GM12878 (cell line): ENCODE data around the gene APOBEC2. TPM values are rescaled to one million over a fixed set of nuclear protein-coding genes. Genes with fewer than 3 reads are reported as not detected.

ENCODE experiments used
- ATAC-seq: fragments of 200-7000 bp; cut with Tn5 transposase; 3 replicates; pipeline ENCODE4 v1.9.1; 2020; ENCODE audit warnings: mild to moderate bottlenecking, moderate library complexity
- BruUV-seq: library from RNA; stranded (reverse); fragments of 400-500 nt; replicated peaks from 2 replicates; lab custom pipeline; 2021; lab: Mats Ljungman, UMichigan
- CTCF ChIA-PET: fragments of 300-600 bp; sonication (Branson Sonifier 250); formaldehyde crosslinking; extraction: SDS; loops from one replicate; lab custom pipeline; 2021; ENCODE audit warnings: inconsistent platforms; lab: Yijun Ruan, JAX
- POLR2A ChIA-PET: fragments of 350-600 bp; formaldehyde crosslinking; extraction: SDS; loops from one replicate; lab custom pipeline; 2021; ENCODE audit warnings: inconsistent platforms; lab: Charles Lee
- RAD21 ChIA-PET: fragments of 300-600 bp; sonication (Branson Sonifier 250); formaldehyde crosslinking; loops from one replicate; lab custom pipeline; 2023; ENCODE audit warnings: antibody characterized with exemption; ENCODE audit not compliant: unreplicated experiment; lab: Charles Lee
- SMC1A ChIA-PET: fragments of 300-600 bp; sonication (Branson Sonifier 250); formaldehyde crosslinking; loops from one replicate; lab custom pipeline; 2023; ENCODE audit not compliant: unreplicated experiment, uncharacterized antibody; lab: Charles Lee
- DNase-seq: peaks from one replicate; pipeline ENCODE4 v3.0.0-alpha.2; 2011; ENCODE audit warnings: low read depth, low spot score
- FAIRE-seq: peaks from 3 replicates; lab custom pipeline; 2011; peaks lifted over from hg19 to GRCh38; lab: Jason Lieb, UNC
- H2AFZ ChIP-seq: 2 replicates; pipeline ENCODE4 v1.6.0; 2011; ENCODE audit warnings: low read depth, low read length, control low read depth; ENCODE audit not compliant: control insufficient read depth
- H3K27ac ChIP-seq: 2 replicates; pipeline ENCODE4 v1.5.1; 2011; ENCODE audit warnings: control low read depth; ENCODE audit not compliant: control insufficient read depth, insufficient read depth
- H3K27me3 ChIP-seq, 2 experiments: replicated peaks in 1 of 2; 2 replicates each; pipeline versions ENCODE4 v1.6.0 to v1.6.1; 2011; ENCODE audit warnings: low read length in 1 of 2; ENCODE audit not compliant: control insufficient read depth in 2 of 2, insufficient read depth in 2 of 2
- H3K36me3 ChIP-seq, 2 experiments: 2 replicates each; pipeline ENCODE4 v1.5.1; 2011; ENCODE audit warnings: low read length in 1 of 2; ENCODE audit not compliant: control insufficient read depth in 2 of 2, insufficient read depth in 2 of 2
- H3K4me1 ChIP-seq: 2 replicates; pipeline ENCODE4 v1.6.1; 2011; ENCODE audit warnings: mild to moderate bottlenecking, low read length, moderate library complexity, mixed read lengths; ENCODE audit not compliant: control insufficient read depth, insufficient read depth
- H3K4me2 ChIP-seq: 2 replicates; pipeline ENCODE4 v1.6.0; 2011; ENCODE audit warnings: control low read depth; ENCODE audit not compliant: control insufficient read depth, insufficient read depth
- H3K4me3 ChIP-seq: fragments of 200-600 bp; sonication (generic); 2 replicates; pipeline ENCODE4 v1.5.1; 2016
- H3K79me2 ChIP-seq: 2 replicates; pipeline ENCODE4 v1.6.0; 2011; ENCODE audit warnings: low read length; ENCODE audit not compliant: control insufficient read depth, insufficient read depth
- H3K9ac ChIP-seq: 2 replicates; pipeline ENCODE4 v1.8.0; 2011; ENCODE audit warnings: low read length, control low read depth, mixed read lengths; ENCODE audit not compliant: control insufficient read depth, insufficient read depth
- H3K9me3 ChIP-seq: replicated peaks from 3 replicates; pipeline ENCODE4 v1.5.1; 2011; ENCODE audit warnings: mild to moderate bottlenecking, low read length; ENCODE audit not compliant: control insufficient read depth, insufficient read depth
- H4K20me1 ChIP-seq: 2 replicates; pipeline ENCODE4 v1.6.0; 2011; ENCODE audit not compliant: control insufficient read depth, insufficient read depth
- CHD2 ChIP-seq: IDR thresholded peaks from 2 replicates; pipeline ENCODE4 v1.6.1; 2011; ENCODE audit warnings: low read depth, low read length, improper control_type of control experiment, borderline replicate concordance
- CREB1 ChIP-seq: IDR thresholded peaks from 2 replicates; pipeline ENCODE4 v1.6.1; 2012; ENCODE audit warnings: low read depth, mild to moderate bottlenecking, inconsistent platforms
- FOS ChIP-seq: IDR thresholded peaks from 3 replicates; pipeline ENCODE4 v1.6.1; 2011; ENCODE audit warnings: borderline replicate concordance; ENCODE audit not compliant: insufficient read length; ENCODE audit errors: extremely low read depth
- HCFC1 ChIP-seq: fragments of 150-350 bp; IDR thresholded peaks from 2 replicates; pipeline ENCODE4 v1.6.1; 2014; ENCODE audit warnings: low read length
- JUND ChIP-seq: IDR thresholded peaks from 2 replicates; pipeline ENCODE4 v1.6.1; 2012; ENCODE audit warnings: low read depth, mild to moderate bottlenecking, low read length, improper control_type of control experiment, moderate library complexity
- NFYA ChIP-seq: IDR thresholded peaks from 2 replicates; pipeline ENCODE4 v1.6.1; 2011; ENCODE audit warnings: low read depth, mild to moderate bottlenecking, low read length, improper control_type of control experiment, borderline replicate concordance
- NRF1 ChIP-seq: conservative IDR thresholded peaks from 2 replicates; pipeline ENCODE4 v1.6.1; 2011; ENCODE audit warnings: mild to moderate bottlenecking, low read depth, low read length, improper control_type of control experiment
- PBX3 ChIP-seq: IDR thresholded peaks from 2 replicates; pipeline ENCODE4 v1.6.1; 2011; ENCODE audit warnings: mild to moderate bottlenecking, low read depth, low read length, moderate library complexity; ENCODE audit not compliant: insufficient replicate concordance
- SP1 ChIP-seq: IDR thresholded peaks from one replicate; pipeline ENCODE4 v1.6.1; 2011; ENCODE audit warnings: low read depth, low read length
- SRF ChIP-seq, 2 experiments: IDR thresholded peaks; 2 replicates each; pipeline ENCODE4 v1.6.1; 2011; ENCODE audit warnings: low read depth in 2 of 2, low read length in 2 of 2, mild to moderate bottlenecking in 1 of 2, moderate library complexity in 1 of 2
- SUPT20H ChIP-seq: IDR thresholded peaks from 2 replicates; pipeline ENCODE4 v1.6.1; 2011; ENCODE audit warnings: low read depth, mild to moderate bottlenecking, low read length, moderate library complexity, borderline replicate concordance; ENCODE audit not compliant: control insufficient read depth
- YY1 ChIP-seq: IDR thresholded peaks from 2 replicates; pipeline ENCODE4 v1.6.1; 2011; ENCODE audit warnings: low read depth, mild to moderate bottlenecking, low read length
- ZNF24 ChIP-seq: fragments of 450-650 bp; IDR thresholded peaks from 2 replicates; pipeline ENCODE4 v1.6.1; 2017; ENCODE audit warnings: antibody characterized with exemption, mild to moderate bottlenecking
- ZZZ3 ChIP-seq: IDR thresholded peaks from 2 replicates; pipeline ENCODE4 v1.6.1; 2011; ENCODE audit warnings: low read depth; ENCODE audit not compliant: control insufficient read depth, insufficient read length
- WGBS: methylation state at CpG from one replicate; pipeline ENCODE4 v1.1.6; 2016; ENCODE audit warnings: low lambda C conversion rate; ENCODE audit not compliant: insufficient replicate concordance, insufficient coverage; ENCODE audit errors: missing lambda C conversion rate; 5-methylcytosine and 5-hydroxymethylcytosine counted together
- in situ Hi-C: fragments of 300-500 bp; cut with MboI; formaldehyde crosslinking; loops from 9 replicates; pipeline ENCODE4 v1.14.3; 2018; ENCODE audit warnings: mixed read lengths
- intact Hi-C: fragments of 100-400 bp; cut with micrococcal nuclease; formaldehyde crosslinking; loops from one replicate; pipeline ENCODE4 v1.14.2; 2022; ENCODE audit not compliant: unreplicated experiment
- polyA plus RNA-seq, 11 experiments: library from polyadenylated mRNA; depleted of rRNA in 4 of 11; unstranded in 6 of 11; stranded (reverse) in 5 of 11; fragments of >200 nt; fragmentation: Nextera tagmentation in 4 of 11; fragmentation: Illumina TruSeq in 1 of 11; extraction: Ambion mirVana in 4 of 11; extraction: Trizol in 1 of 11; gene quantifications; 1 replicate in 1 of 11; 2 replicates in 10 of 11; pipeline versions ENCODE4 v1.2.1 to v1.2.3, GENCODE V29; 2011 to 2016; ENCODE audit warnings: inconsistent platforms in 2 of 11, missing spikeins in 2 of 11, low read depth in 1 of 11
- total RNA-seq, 4 experiments: library from RNA; depleted of rRNA in 3 of 4; stranded (reverse); fragments of >200 nt in 3 of 4; fragmentation: Illumina TruSeq in 1 of 4; extraction: Trizol in 1 of 4; gene quantifications; 2 replicates each; pipeline versions ENCODE4 v1.2.1 to v1.2.3, GENCODE V29; 2013 to 2021
- TF ChIP-seq, protein P1 (sequence below): IDR thresholded peaks from 2 replicates; pipeline ENCODE4 v1.6.1; 2012; ENCODE audit warnings: low read depth, low read length, improper control_type of control experiment
- TF ChIP-seq, protein P2 (sequence below): fragments of 450-650 bp; IDR thresholded peaks from 2 replicates; pipeline ENCODE4 v1.6.1; 2017; ENCODE audit warnings: mild to moderate bottlenecking
- TF ChIP-seq, protein P3 (sequence below): IDR thresholded peaks from 2 replicates; pipeline ENCODE4 v1.6.1; 2012; ENCODE audit warnings: mild to moderate bottlenecking, low read depth, low read length

Gene APOBEC2
- total and polyA plus RNA-seq, 10 of the 15 experiments (the other 5 are each of a cell fraction or from before 2014, with no cell fraction given): 0.11 to 1.4 (median 0.87) TPM; not detected in 6

GRCh38 chr6:41072836-41073202, 19.8 kb downstream of the APOBEC2 start, which contains the start of gene NFYA:
Gene NFYA (plus strand): TSS chr6:41072974. CDS start chr6:41079090, 6,116 bp downstream.
- Histone ChIP-seq H3K4me1 (peaks cover 7% of the 10 kb centered on the region; the same call in 1 of the 2 replicates), H3K27ac (peak within 1 kb of the TSS; percentile 99), H3K4me2 (peak within 1 kb of the TSS; percentile 80), H3K36me3 (peaks cover 0 to 3% of the 10 kb centered on the region in 2 experiments; a peak in 2 of 4 replicates), H4K20me1 (no peaks in the 10 kb centered on the region), H3K27me3 (no peaks in the 10 kb centered on the region), H2AFZ (peak within 1 kb of the TSS; percentile 86), H3K9me3 (no peaks in the 10 kb centered on the region), H3K9ac (peak within 1 kb of the TSS; percentile 94), H3K79me2 (peaks cover 59% of the 10 kb centered on the region), H3K4me3 (peak within 1 kb of the TSS; percentile 88)
- intact Hi-C loops (loop anchor here (10.0 kb wide), 1 partner anchor 662 kb away; the partner anchor contains the start of gene TFEB), in situ Hi-C loops (no loop called here)
- DNase-seq: no peak
- no peak for FAIRE-seq
- ChIA-PET POLR2A (interaction anchor here (0.6 to 1.5 kb wide), 4 partner anchors 9 to 1499 kb away, joined by 3 to 5 read pairs (median 4); partner anchors contain the start of gene TREML2), RAD21 (interaction anchor here (0.6 to 1.2 kb wide), 5 partner anchors 10 to 1844 kb away, joined by 3 to 7 read pairs (median 4); partner anchors contain the start of gene KCNK5), SMC1A (interaction anchor here (0.8 to 1.0 kb wide), 3 partner anchors 16 to 245 kb away, joined by 3 to 4 read pairs (median 3); no protein-coding TSS in a partner anchor), CTCF (interaction anchor here (1.0 to 6.5 kb wide), 5 partner anchors 35 to 262 kb away, joined by 3 to 62 read pairs (median 5); partner anchors contain the start of gene UNC5CL)
- BruUV-seq: no TSS peak
- peak; percentile 85 for ATAC-seq
- under 1% methylated on average over 31 of the region's 37 CpGs for WGBS
- TF ChIP-seq, protein P1, sequence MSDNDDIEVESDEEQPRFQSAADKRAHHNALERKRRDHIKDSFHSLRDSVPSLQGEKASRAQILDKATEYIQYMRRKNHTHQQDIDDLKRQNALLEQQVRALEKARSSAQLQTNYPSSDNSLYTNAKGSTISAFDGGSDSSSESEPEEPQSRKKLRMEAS: 0 out of 2 replicates have a peak, but pooled peaks have one; percentile 14
- TF ChIP-seq CHD2 (peak; percentile 74; the same call in 1 of the 2 replicates), YY1 (peak; percentile 92), FOS (peak; percentile 53), HCFC1 (peak; percentile 28; the same call in 1 of the 2 replicates), ZZZ3 (no peak), NRF1 (peak; percentile 58), SP1 (peak; percentile 93), SRF (IDR thresholded peaks at IDR 0.05; ENCODE audit: low read depth in 2 of 2, low read length in 2 of 2) (peak in 1 of 2 experiments; percentile 57; a peak in 2 of 4 replicates), SUPT20H (no peak), JUND (no peak), NFYA (peak; percentile 33; the same call in 1 of the 2 replicates), CREB1 (0 out of 2 replicates have a peak, but pooled peaks have one; percentile 42), PBX3 (peak; percentile 53), ZNF24 (no peak)
- TF ChIP-seq, protein P2, sequence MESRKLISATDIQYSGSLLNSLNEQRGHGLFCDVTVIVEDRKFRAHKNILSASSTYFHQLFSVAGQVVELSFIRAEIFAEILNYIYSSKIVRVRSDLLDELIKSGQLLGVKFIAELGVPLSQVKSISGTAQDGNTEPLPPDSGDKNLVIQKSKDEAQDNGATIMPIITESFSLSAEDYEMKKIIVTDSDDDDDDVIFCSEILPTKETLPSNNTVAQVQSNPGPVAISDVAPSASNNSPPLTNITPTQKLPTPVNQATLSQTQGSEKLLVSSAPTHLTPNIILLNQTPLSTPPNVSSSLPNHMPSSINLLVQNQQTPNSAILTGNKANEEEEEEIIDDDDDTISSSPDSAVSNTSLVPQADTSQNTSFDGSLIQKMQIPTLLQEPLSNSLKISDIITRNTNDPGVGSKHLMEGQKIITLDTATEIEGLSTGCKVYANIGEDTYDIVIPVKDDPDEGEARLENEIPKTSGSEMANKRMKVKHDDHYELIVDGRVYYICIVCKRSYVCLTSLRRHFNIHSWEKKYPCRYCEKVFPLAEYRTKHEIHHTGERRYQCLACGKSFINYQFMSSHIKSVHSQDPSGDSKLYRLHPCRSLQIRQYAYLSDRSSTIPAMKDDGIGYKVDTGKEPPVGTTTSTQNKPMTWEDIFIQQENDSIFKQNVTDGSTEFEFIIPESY: no peak
- TF ChIP-seq, protein P3, sequence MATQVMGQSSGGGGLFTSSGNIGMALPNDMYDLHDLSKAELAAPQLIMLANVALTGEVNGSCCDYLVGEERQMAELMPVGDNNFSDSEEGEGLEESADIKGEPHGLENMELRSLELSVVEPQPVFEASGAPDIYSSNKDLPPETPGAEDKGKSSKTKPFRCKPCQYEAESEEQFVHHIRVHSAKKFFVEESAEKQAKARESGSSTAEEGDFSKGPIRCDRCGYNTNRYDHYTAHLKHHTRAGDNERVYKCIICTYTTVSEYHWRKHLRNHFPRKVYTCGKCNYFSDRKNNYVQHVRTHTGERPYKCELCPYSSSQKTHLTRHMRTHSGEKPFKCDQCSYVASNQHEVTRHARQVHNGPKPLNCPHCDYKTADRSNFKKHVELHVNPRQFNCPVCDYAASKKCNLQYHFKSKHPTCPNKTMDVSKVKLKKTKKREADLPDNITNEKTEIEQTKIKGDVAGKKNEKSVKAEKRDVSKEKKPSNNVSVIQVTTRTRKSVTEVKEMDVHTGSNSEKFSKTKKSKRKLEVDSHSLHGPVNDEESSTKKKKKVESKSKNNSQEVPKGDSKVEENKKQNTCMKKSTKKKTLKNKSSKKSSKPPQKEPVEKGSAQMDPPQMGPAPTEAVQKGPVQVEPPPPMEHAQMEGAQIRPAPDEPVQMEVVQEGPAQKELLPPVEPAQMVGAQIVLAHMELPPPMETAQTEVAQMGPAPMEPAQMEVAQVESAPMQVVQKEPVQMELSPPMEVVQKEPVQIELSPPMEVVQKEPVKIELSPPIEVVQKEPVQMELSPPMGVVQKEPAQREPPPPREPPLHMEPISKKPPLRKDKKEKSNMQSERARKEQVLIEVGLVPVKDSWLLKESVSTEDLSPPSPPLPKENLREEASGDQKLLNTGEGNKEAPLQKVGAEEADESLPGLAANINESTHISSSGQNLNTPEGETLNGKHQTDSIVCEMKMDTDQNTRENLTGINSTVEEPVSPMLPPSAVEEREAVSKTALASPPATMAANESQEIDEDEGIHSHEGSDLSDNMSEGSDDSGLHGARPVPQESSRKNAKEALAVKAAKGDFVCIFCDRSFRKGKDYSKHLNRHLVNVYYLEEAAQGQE: no peak
